H9 (cell line): ENCODE results near the gene PALS2. TPM values are rescaled to one million over a fixed set of nuclear protein-coding genes. Genes with fewer than 3 reads are reported as not detected.
A peak's percentile ranks its signal among the peaks of the same experiment; 100 is the strongest.

Source experiments
- DNase-seq: peaks from one replicate; pipeline ENCODE4 v3.0.0-alpha.2; 2017
- H2AFZ ChIP-seq: one replicate; pipeline ENCODE4 v1.6.1; 2013; ENCODE audit warnings: mild to moderate bottlenecking, low read length, control low read depth, moderate library complexity
- H2AK5ac ChIP-seq: 2 replicates; pipeline ENCODE4 v1.6.1; 2013; ENCODE audit warnings: low read length, control low read depth, mixed read lengths; ENCODE audit not compliant: insufficient read length
- H2BK120ac ChIP-seq: one replicate; pipeline ENCODE4 v1.6.1; 2013; ENCODE audit warnings: low read depth, mild to moderate bottlenecking, low read length, control low read depth, inconsistent platforms; ENCODE audit not compliant: poor library complexity, severe bottlenecking
- H2BK12ac ChIP-seq: 2 replicates; pipeline ENCODE4 v1.6.1; 2013; ENCODE audit warnings: low read length, control low read depth, mixed read lengths, low read depth; ENCODE audit not compliant: insufficient read length
- H2BK15ac ChIP-seq: 2 replicates; pipeline ENCODE4 v1.6.1; 2013; ENCODE audit warnings: low read depth, low read length, control low read depth
- H2BK20ac ChIP-seq: one replicate; pipeline ENCODE4 v1.6.1; 2013; ENCODE audit warnings: low read depth, mild to moderate bottlenecking, low read length, control low read depth, inconsistent platforms; ENCODE audit not compliant: poor library complexity, severe bottlenecking
- H2BK5ac ChIP-seq: 2 replicates; pipeline ENCODE4 v1.6.1; 2013; ENCODE audit warnings: low read length, control low read depth, mixed read lengths; ENCODE audit not compliant: insufficient read length
- H3K14ac ChIP-seq: 2 replicates; pipeline ENCODE4 v1.6.1; 2013; ENCODE audit warnings: low read length, control low read depth; ENCODE audit not compliant: insufficient read depth
- H3K18ac ChIP-seq: 2 replicates; pipeline ENCODE4 v1.6.1; 2013; ENCODE audit warnings: low read depth, mild to moderate bottlenecking, mixed read lengths, low read length, control low read depth; ENCODE audit not compliant: insufficient read length
- H3K23ac ChIP-seq: 2 replicates; pipeline ENCODE4 v1.6.1; 2013; ENCODE audit warnings: low read length, control low read depth, mixed read lengths, low read depth; ENCODE audit not compliant: insufficient read length
- H3K23me2 ChIP-seq: 2 replicates; pipeline ENCODE4 v1.6.1; 2013; ENCODE audit warnings: low read depth, mild to moderate bottlenecking, mixed read lengths, low read length, control low read depth; ENCODE audit not compliant: insufficient read length, poor library complexity, severe bottlenecking
- H3K27ac ChIP-seq: 2 replicates; pipeline ENCODE4 v1.5.1; 2013; ENCODE audit warnings: low read length, control low read depth, mixed read lengths, low read depth; ENCODE audit not compliant: insufficient read length
- H3K27me3 ChIP-seq: 2 replicates; pipeline ENCODE4 v1.6.1; 2013; ENCODE audit warnings: low read length, control low read depth, inconsistent platforms; ENCODE audit not compliant: insufficient read depth
- H3K4ac ChIP-seq: 2 replicates; pipeline ENCODE4 v1.6.1; 2013; ENCODE audit warnings: low read depth, mild to moderate bottlenecking, control low read depth, inconsistent platforms, low read length, moderate library complexity
- H3K4me1 ChIP-seq: 2 replicates; pipeline ENCODE4 v1.6.1; 2013; ENCODE audit warnings: low read length, control low read depth, inconsistent platforms; ENCODE audit not compliant: insufficient read depth
- H3K4me2 ChIP-seq: 2 replicates; pipeline ENCODE4 v1.6.1; 2013; ENCODE audit warnings: low read length, control low read depth, mixed read lengths; ENCODE audit not compliant: insufficient read length, insufficient read depth
- H3K56ac ChIP-seq: 2 replicates; pipeline ENCODE4 v1.6.1; 2013; ENCODE audit warnings: low read depth, mild to moderate bottlenecking, mixed read lengths, low read length, control low read depth; ENCODE audit not compliant: insufficient read length
- H3K79me1 ChIP-seq: 2 replicates; pipeline ENCODE4 v1.6.1; 2013; ENCODE audit warnings: low read depth, mild to moderate bottlenecking, moderate library complexity, low read length, control low read depth, inconsistent platforms; ENCODE audit not compliant: insufficient read depth, poor library complexity, severe bottlenecking
- H3K79me2 ChIP-seq: 2 replicates; pipeline ENCODE4 v1.6.1; 2013; ENCODE audit warnings: low read length, control low read depth, inconsistent platforms; ENCODE audit not compliant: insufficient read depth
- H3K9ac ChIP-seq: 2 replicates; pipeline ENCODE4 v1.6.1; 2013; ENCODE audit warnings: low read length, control low read depth, mixed read lengths; ENCODE audit not compliant: insufficient read length; ENCODE audit errors: extremely low read depth
- H3K9me3 ChIP-seq: one replicate; pipeline ENCODE4 v1.6.1; 2013; ENCODE audit warnings: low read depth, low read length, inconsistent platforms; ENCODE audit not compliant: control insufficient read depth
- H3T11ph ChIP-seq: one replicate; pipeline ENCODE4 v1.6.1; 2013; ENCODE audit warnings: mild to moderate bottlenecking, low read length, control low read depth, inconsistent platforms
- H4K20me1 ChIP-seq: one replicate; pipeline ENCODE4 v1.6.1; 2013; ENCODE audit not compliant: control insufficient read depth, insufficient read length, insufficient read depth
- H4K5ac ChIP-seq: 2 replicates; pipeline ENCODE4 v1.6.1; 2013; ENCODE audit warnings: low read depth, mild to moderate bottlenecking, mixed read lengths, low read length, control low read depth; ENCODE audit not compliant: insufficient read length
- H4K8ac ChIP-seq: replicated peaks from 2 replicates; pipeline ENCODE4 v1.6.1; 2013; ENCODE audit warnings: low read length, control low read depth, mixed read lengths, low read depth; ENCODE audit not compliant: insufficient read length
- H4K91ac ChIP-seq: 2 replicates; pipeline ENCODE4 v1.6.1; 2013; ENCODE audit warnings: low read depth, mild to moderate bottlenecking, moderate library complexity, mixed read lengths, low read length, control low read depth; ENCODE audit not compliant: insufficient read length
- H3K27ac Mint-ChIP-seq, 3 experiments: 2 replicates in 2 of 3; 3 replicates in 1 of 3; pipeline ENCODE4 v1.8.0; 2020 to 2021; ENCODE audit warnings: mixed read lengths in 3 of 3, mild to moderate bottlenecking in 1 of 3, moderate library complexity in 1 of 3
- H3K27me3 Mint-ChIP-seq: 2 replicates; pipeline ENCODE4 v1.8.0; 2021; ENCODE audit warnings: low read depth, mild to moderate bottlenecking, moderate library complexity, mixed read lengths
- H3K36me3 Mint-ChIP-seq, 3 experiments: 2 replicates in 2 of 3; 3 replicates in 1 of 3; pipeline ENCODE4 v1.8.0; 2020 to 2021; ENCODE audit warnings: low read depth in 3 of 3, mixed read lengths in 3 of 3; ENCODE audit not compliant: insufficient read depth in 1 of 3
- H3K4me1 Mint-ChIP-seq, 2 experiments: 2 replicates each; pipeline ENCODE4 v1.8.0; 2020; ENCODE audit warnings: mixed read lengths in 2 of 2
- H3K4me3 Mint-ChIP-seq, 2 experiments: 2 replicates in 1 of 2; 3 replicates in 1 of 2; pipeline ENCODE4 v1.8.0; 2020 to 2021; ENCODE audit warnings: mild to moderate bottlenecking in 2 of 2, mixed read lengths in 2 of 2, moderate library complexity in 1 of 2
- H3K9me3 Mint-ChIP-seq, 2 experiments: 2 replicates in 1 of 2; 3 replicates in 1 of 2; pipeline ENCODE4 v1.8.0; 2020; ENCODE audit warnings: mild to moderate bottlenecking in 2 of 2, mixed read lengths in 2 of 2, moderate library complexity in 1 of 2
- CTCF ChIP-seq: fragments of 200-600 bp; sonication (generic); conservative IDR thresholded peaks from 3 replicates; pipeline ENCODE4 v1.8.0; 2021; ENCODE audit warnings: antibody characterized with exemption, mild to moderate bottlenecking
- WGBS: extraction: QIAGEN DNeasy Blood & Tissue Kit; methylation state at CpG from one replicate; pipeline ENCODE4 v1.1.7; 2013; ENCODE audit warnings: missing lambda C conversion rate, low lambda C conversion rate, mixed read lengths; ENCODE audit not compliant: insufficient read length; ENCODE audit errors: extremely low coverage; 5-methylcytosine and 5-hydroxymethylcytosine counted together
- total RNA-seq: library from RNA; stranded (reverse); gene quantifications from 2 replicates; pipeline ENCODE4 v1.2.1, GENCODE V29; 2021

Gene PALS2
- total RNA-seq, 1 experiment from 2014 or later = 63.1 TPM

GRCh38 chr7:24604630-24605029 is 31.4 kb downstream of the PALS2 start:
- Mint-ChIP-seq H3K4me1 (peaks cover 30 to 34% of the 10 kb centered on the region in 2 experiments), H3K36me3 (peaks cover 12 to 25% (median 20%) of the 10 kb centered on the region in 3 experiments), H3K9me3 (peaks cover 13 to 15% of the 10 kb centered on the region in 2 experiments; a peak in 3 of 5 replicates), H3K27me3 (no peaks in the 10 kb centered on the region), H3K4me3 (no peak overlapping the region), H3K27ac (no peak overlapping the region)
- Histone ChIP-seq H2AFZ (no peak overlapping the region), H4K5ac (no peak overlapping the region), H3K18ac (no peak overlapping the region), H2AK5ac (no peak overlapping the region), H4K20me1 (no peaks in the 10 kb centered on the region), H3K4ac (no peak overlapping the region), H3K4me1 (peaks cover 3% of the 10 kb centered on the region; the same call in 1 of the 2 replicates), H3K23me2 (no peaks in the 10 kb centered on the region), H3K4me2 (no peak overlapping the region), H3K79me1 (peaks cover 9% of the 10 kb centered on the region), H3K79me2 (peaks cover 12% of the 10 kb centered on the region; the same call in 1 of the 2 replicates), H3K9me3 (no peaks in the 10 kb centered on the region), H3K56ac (no peak overlapping the region), H3K23ac (no peak overlapping the region), H3K9ac (no peak overlapping the region), H4K91ac (no peak overlapping the region), H2BK20ac (no peak overlapping the region), H2BK5ac (no peak overlapping the region), H2BK120ac (no peak overlapping the region), H3K14ac (no peak overlapping the region), H3K27ac (no peak overlapping the region), H2BK15ac (no peak overlapping the region), H2BK12ac (no peak overlapping the region), H4K8ac (no peak overlapping the region), H3T11ph (no peak overlapping the region), H3K27me3 (no peaks in the 10 kb centered on the region)
- peak; percentile 50 for DNase-seq
- TF ChIP-seq CTCF = no peak
- no CpG with 5 or more reads among the region's 3 CpGs for WGBS
